SK-N-SH (cell line): Measurements from ENCODE around the gene NOL6. TPM values are rescaled to one million over a fixed set of nuclear protein-coding genes. Genes with fewer than 3 reads are reported as not detected.
A peak's percentile ranks its signal among the peaks of the same experiment; 100 is the strongest.
"Not testable (repeated sequence)": the region's sequence is repeated elsewhere in the genome, so short reads cannot be mapped to it uniquely, and the experiment has no call there.

Source experiments
- CTCF ChIA-PET: fragments of 300-600, 350-600 bp; formaldehyde crosslinking; extraction: SDS; loops from one replicate; lab custom pipeline; 2021; lab: Yijun Ruan, JAX
- POLR2A ChIA-PET: fragments of 350-600 bp; sonication (Branson Sonifier 250); formaldehyde crosslinking; extraction: SDS; loops from one replicate; lab custom pipeline; 2020; ENCODE audit warnings: antibody characterized with exemption, inconsistent platforms; lab: Yijun Ruan, JAX
- DNase-seq: peaks from one replicate; pipeline ENCODE4 v3.0.0; 2012
- H2AFZ ChIP-seq: fragments of 200-600 bp; sonication (generic); 2 replicates; pipeline ENCODE4 v1.8.1; 2016; ENCODE audit warnings: antibody characterized with exemption, mild to moderate bottlenecking, low read depth
- H3F3A ChIP-seq: fragments of 200-600 bp; sonication (generic); replicated peaks from 2 replicates; pipeline ENCODE3; 2016; ENCODE audit warnings: antibody characterized with exemption, mild to moderate bottlenecking; ENCODE audit not compliant: insufficient read depth
- H3K27ac ChIP-seq, 2 experiments: fragments of 200-500 bp in 1 of 2; fragments of 200-600 bp in 1 of 2; sonication (Bioruptor generic) in 1 of 2; sonication (generic), shearing (Covaris generic) in 1 of 2; 2 replicates each; pipeline versions ENCODE4 v1.5.1 to v1.6.1; 2014 to 2016; ENCODE audit warnings: low read depth in 2 of 2, inconsistent platforms in 1 of 2, low read length in 1 of 2, mild to moderate bottlenecking in 1 of 2, mixed read lengths in 1 of 2
- H3K27me3 ChIP-seq: fragments of 200-600 bp; sonication (generic), shearing (Covaris generic); 2 replicates; pipeline ENCODE4 v1.6.1; 2016; ENCODE audit warnings: mixed run types; ENCODE audit not compliant: insufficient read depth
- H3K36me3 ChIP-seq, 2 experiments: fragments of 200-500 bp in 1 of 2; fragments of 200-600 bp in 1 of 2; sonication (Bioruptor generic) in 1 of 2; sonication (generic) in 1 of 2; replicated peaks in 1 of 2; 2 replicates each; pipeline versions ENCODE3 to v1.5.1; 2014 to 2016; ENCODE audit warnings: low read length in 1 of 2, mild to moderate bottlenecking in 1 of 2; ENCODE audit not compliant: insufficient read depth in 2 of 2, control insufficient read depth in 1 of 2
- H3K4me1 ChIP-seq, 2 experiments: fragments of 200-500 bp in 1 of 2; fragments of 200-600 bp in 1 of 2; sonication (Bioruptor generic) in 1 of 2; sonication (generic), shearing (Covaris generic) in 1 of 2; 2 replicates each; pipeline versions ENCODE4 v1.5.1 to v1.6.1; 2014 to 2016; ENCODE audit warnings: low read depth in 1 of 2, low read length in 1 of 2, mixed run types in 1 of 2; ENCODE audit not compliant: insufficient read depth in 2 of 2, control insufficient read depth in 1 of 2
- H3K4me2 ChIP-seq: fragments of 200-600 bp; sonication (generic), shearing (Covaris generic); 2 replicates; pipeline ENCODE4 v1.6.1; 2017; ENCODE audit warnings: mixed run types
- H3K4me3 ChIP-seq, 2 experiments: fragments of 200-500 bp in 1 of 2; fragments of 200-600 bp in 1 of 2; sonication (Bioruptor generic) in 1 of 2; sonication (generic), shearing (Covaris generic) in 1 of 2; 2 replicates each; pipeline versions ENCODE4 v1.5.1 to v1.8.1; 2014 to 2016; ENCODE audit warnings: low read depth in 2 of 2, inconsistent platforms in 1 of 2, low read length in 1 of 2, mild to moderate bottlenecking in 1 of 2, mixed read lengths in 1 of 2, moderate library complexity in 1 of 2
- H3K79me2 ChIP-seq: fragments of 200-600 bp; sonication (generic); 2 replicates; pipeline ENCODE4 v1.8.1; 2017; ENCODE audit warnings: mild to moderate bottlenecking; ENCODE audit not compliant: insufficient read depth
- H3K9ac ChIP-seq: fragments of 200-600 bp; sonication (generic); 2 replicates; pipeline ENCODE4 v1.6.1; 2017; ENCODE audit warnings: mixed run types
- H3K9me2 ChIP-seq: fragments of 200-600 bp; sonication (generic); 2 replicates; pipeline ENCODE4 v1.6.1; 2017; ENCODE audit warnings: mixed run types
- H3K9me3 ChIP-seq: fragments of 200-600 bp; sonication (generic); 2 replicates; pipeline ENCODE4 v1.6.1; 2017; ENCODE audit warnings: mixed run types, mild to moderate bottlenecking, moderate library complexity
- H4K20me1 ChIP-seq: fragments of 200-600 bp; sonication (generic); 2 replicates; pipeline ENCODE4 v1.6.1; 2017; ENCODE audit warnings: mild to moderate bottlenecking, mixed run types; ENCODE audit not compliant: insufficient read depth
- CHD2 ChIP-seq: fragments of 150-350 bp; IDR thresholded peaks from 2 replicates; pipeline ENCODE4 v1.6.1; 2018; ENCODE audit warnings: low read length; ENCODE audit not compliant: partially characterized antibody
- EP300 ChIP-seq, 2 experiments: IDR thresholded peaks; 2 replicates each; pipeline versions ENCODE4 v1.4.0 to v1.6.1; 2012; ENCODE audit warnings: borderline replicate concordance in 1 of 2, low read depth in 1 of 2, low read length in 1 of 2
- FOXJ3 ChIP-seq: sonication (generic); formaldehyde crosslinking; IDR thresholded peaks from 2 replicates; pipeline ENCODE4 v1.5.1; 2020; ENCODE audit warnings: mild to moderate bottlenecking, missing genetic modification reagents
- GABPA ChIP-seq: IDR thresholded peaks from 2 replicates; pipeline ENCODE4 v1.4.0; 2012; ENCODE audit warnings: low read depth, mild to moderate bottlenecking
- GATA2 ChIP-seq: sonication (generic); formaldehyde crosslinking; IDR thresholded peaks from 2 replicates; pipeline ENCODE4 v1.5.0; 2020; ENCODE audit warnings: mild to moderate bottlenecking, missing genetic modification reagents
- RCOR1 ChIP-seq: fragments of 150-350 bp; IDR thresholded peaks from 2 replicates; pipeline ENCODE4 v1.6.1; 2017; ENCODE audit warnings: antibody characterized with exemption, low read length
- YY1 ChIP-seq: IDR thresholded peaks from 2 replicates; pipeline ENCODE4 v1.4.0; 2012; ENCODE audit warnings: low read depth, mild to moderate bottlenecking
- WGBS: methylation state at CpG from one replicate; pipeline ENCODE4 v1.1.6; 2017; ENCODE audit warnings: low lambda C conversion rate; 5-methylcytosine and 5-hydroxymethylcytosine counted together
- polyA plus RNA-seq, 3 experiments: library from polyadenylated mRNA; depleted of rRNA; stranded (reverse); fragments of >200 nt; gene quantifications; 2 replicates each; pipeline ENCODE4 v1.2.3, GENCODE V29; 2012

Gene NOL6
- polyA plus RNA-seq, 1 of the 3 experiments (the other 2 are of a cell fraction) = 52.2 TPM

- Histone ChIP-seq H4K20me1 (no peaks in the 10 kb centered on the region), H3K79me2 (no peaks in the 10 kb centered on the region), H3K4me2 (no peak overlapping the region), H3K9me2 (no peaks in the 10 kb centered on the region), H2AFZ (no peak overlapping the region), H3F3A (no peaks in the 10 kb centered on the region), H3K27me3 (no peaks in the 10 kb centered on the region), H3K27ac (no peak overlapping the region), H3K36me3 (peaks cover 0 to 5% of the 10 kb centered on the region in 2 experiments), H3K4me1 (peaks cover 0 to 5% of the 10 kb centered on the region in 2 experiments; a peak in 2 of 4 replicates), H3K4me3 (no peak overlapping the region), H3K9ac (no peak overlapping the region), H3K9me3 (no peaks in the 10 kb centered on the region)
- no peak for TF ChIP-seq YY1
- no peak for TF ChIP-seq GATA2
- TF ChIP-seq EP300 (IDR thresholded peaks at IDR 0.05; ENCODE audit: borderline replicate concordance in 1 of 2, low read depth in 1 of 2, low read length in 1 of 2) = no peak
- TF ChIP-seq GABPA = no peak
- ChIA-PET POLR2A (no interaction called here), CTCF (interaction anchor here (1.1 to 10.1 kb wide), 2 partner anchors 9 to 169 kb away, joined by 3 to 135 read pairs; no protein-coding TSS in a partner anchor)
- WGBS = 93% methylated on average over 7 of the region's 7 CpGs
- DNase-seq = no peak
Observed at GRCh38 chr9:33455945-33456344, 17.8 kb downstream of the NOL6 start.

DNA sequence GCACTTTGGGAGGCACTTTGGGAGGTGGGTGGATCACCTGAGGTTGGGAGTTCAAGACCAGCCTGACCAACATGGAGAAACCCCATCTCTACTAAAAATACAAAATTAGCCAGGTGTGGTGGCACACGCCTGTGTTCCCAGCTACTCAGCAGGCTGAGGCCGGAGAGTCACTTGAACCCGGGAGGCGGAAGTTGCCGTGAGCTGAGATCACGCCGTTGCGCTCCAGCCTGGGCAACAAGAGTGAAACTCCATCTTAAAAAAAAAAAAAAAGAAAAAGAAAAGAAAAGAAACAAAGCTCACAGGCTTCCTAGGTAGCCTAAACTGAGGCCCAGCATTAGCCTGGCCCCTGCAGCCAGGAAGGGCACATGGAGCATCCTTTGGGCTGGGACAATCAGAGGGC is 18.3 kb downstream of the NOL6 start:
- H3K4me1 ChIP-seq, H3K27ac ChIP-seq, H3F3A ChIP-seq, H3K9ac ChIP-seq, POLR2A ChIA-PET, H3K79me2 ChIP-seq, H3K9me2 ChIP-seq, H3K4me3 ChIP-seq, H2AFZ ChIP-seq, DNase-seq, H3K36me3 ChIP-seq, H3K4me2 ChIP-seq, H4K20me1 ChIP-seq, H3K27me3 ChIP-seq, H3K9me3 ChIP-seq: not testable (repeated sequence)
- WGBS = 97% methylated on average over 8 of the region's 8 CpGs
- CTCF ChIA-PET = interaction anchor here (1.1 to 10.1 kb wide), 3 partner anchors 9 to 169 kb away, joined by 3 to 135 read pairs (median 20); no protein-coding TSS in a partner anchor

DNA sequence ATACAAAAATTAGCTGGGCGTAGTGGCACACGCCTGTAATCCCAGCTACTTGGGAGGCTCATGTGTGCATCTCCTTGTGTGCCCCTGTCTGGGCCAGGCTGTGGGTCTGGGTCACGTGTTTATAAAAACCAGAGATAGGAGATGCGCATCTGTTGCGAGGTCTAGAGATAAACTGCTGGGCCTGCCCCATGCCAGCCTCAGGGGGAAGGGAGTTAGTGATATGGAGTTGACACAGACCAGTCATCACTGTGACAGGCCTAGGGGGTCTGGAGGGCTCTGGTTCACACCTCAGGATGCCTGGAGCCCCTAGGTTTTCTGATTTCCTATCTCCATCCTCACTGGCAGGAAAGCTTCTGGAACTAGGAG is 19.1 kb downstream of the NOL6 start:
- H3K9me3 ChIP-seq, H3K27me3 ChIP-seq, H3K27ac ChIP-seq, H4K20me1 ChIP-seq, H2AFZ ChIP-seq, H3K4me3 ChIP-seq, H3K9me2 ChIP-seq, POLR2A ChIA-PET, H3K36me3 ChIP-seq, H3K4me1 ChIP-seq, H3K4me2 ChIP-seq, H3F3A ChIP-seq, H3K9ac ChIP-seq, H3K79me2 ChIP-seq: not testable (repeated sequence)
- CTCF ChIA-PET = interaction anchor here (1.6 to 10.1 kb wide), 4 partner anchors 10 to 80 kb away, joined by 4 to 135 read pairs (median 24); no protein-coding TSS in a partner anchor
- peak; percentile 81 for DNase-seq
- WGBS = 87% methylated on average over 5 of the region's 5 CpGs
- TF ChIP-seq FOXJ3 (CRISPR knock-in tag) (peak; percentile 70), GATA2 (peak; percentile 96), CHD2 (peak; percentile 39), RCOR1 (peak; percentile 63; the same call in 1 of the 2 replicates), EP300 (IDR thresholded peaks at IDR 0.05; ENCODE audit: borderline replicate concordance in 1 of 2, low read depth in 1 of 2, low read length in 1 of 2) (peak in 1 of 2 experiments; percentile 66; a peak in 1 of 4 replicates)
